SK-N-SH (cell line): ENCODE data around the gene PTGER1. TPM values are rescaled to one million over a fixed set of nuclear protein-coding genes. Genes with fewer than 3 reads are reported as not detected.

Experiments used
- CTCF ChIA-PET: fragments of 300-600, 350-600 bp; formaldehyde crosslinking; extraction: SDS; loops from one replicate; lab custom pipeline; 2021; lab: Yijun Ruan, JAX
- POLR2A ChIA-PET: fragments of 350-600 bp; sonication (Branson Sonifier 250); formaldehyde crosslinking; extraction: SDS; loops from one replicate; lab custom pipeline; 2020; ENCODE audit warnings: antibody characterized with exemption, inconsistent platforms; lab: Yijun Ruan, JAX
- DNase-seq: peaks from one replicate; pipeline ENCODE4 v3.0.0; 2012
- H2AFZ ChIP-seq: fragments of 200-600 bp; sonication (generic); 2 replicates; pipeline ENCODE4 v1.8.1; 2016; ENCODE audit warnings: antibody characterized with exemption, mild to moderate bottlenecking, low read depth
- H3F3A ChIP-seq: fragments of 200-600 bp; sonication (generic); replicated peaks from 2 replicates; pipeline ENCODE3; 2016; ENCODE audit warnings: antibody characterized with exemption, mild to moderate bottlenecking; ENCODE audit not compliant: insufficient read depth
- H3K27ac ChIP-seq, 2 experiments: fragments of 200-500 bp in 1 of 2; fragments of 200-600 bp in 1 of 2; sonication (Bioruptor generic) in 1 of 2; sonication (generic), shearing (Covaris generic) in 1 of 2; 2 replicates each; pipeline versions ENCODE4 v1.5.1 to v1.6.1; 2014 to 2016; ENCODE audit warnings: low read depth in 2 of 2, inconsistent platforms in 1 of 2, low read length in 1 of 2, mild to moderate bottlenecking in 1 of 2, mixed read lengths in 1 of 2
- H3K27me3 ChIP-seq: fragments of 200-600 bp; sonication (generic), shearing (Covaris generic); 2 replicates; pipeline ENCODE4 v1.6.1; 2016; ENCODE audit warnings: mixed run types; ENCODE audit not compliant: insufficient read depth
- H3K36me3 ChIP-seq, 2 experiments: fragments of 200-500 bp in 1 of 2; fragments of 200-600 bp in 1 of 2; sonication (Bioruptor generic) in 1 of 2; sonication (generic) in 1 of 2; replicated peaks in 1 of 2; 2 replicates each; pipeline versions ENCODE3 to v1.5.1; 2014 to 2016; ENCODE audit warnings: low read length in 1 of 2, mild to moderate bottlenecking in 1 of 2; ENCODE audit not compliant: insufficient read depth in 2 of 2, control insufficient read depth in 1 of 2
- H3K4me1 ChIP-seq, 2 experiments: fragments of 200-500 bp in 1 of 2; fragments of 200-600 bp in 1 of 2; sonication (Bioruptor generic) in 1 of 2; sonication (generic), shearing (Covaris generic) in 1 of 2; 2 replicates each; pipeline versions ENCODE4 v1.5.1 to v1.6.1; 2014 to 2016; ENCODE audit warnings: low read depth in 1 of 2, low read length in 1 of 2, mixed run types in 1 of 2; ENCODE audit not compliant: insufficient read depth in 2 of 2, control insufficient read depth in 1 of 2
- H3K4me2 ChIP-seq: fragments of 200-600 bp; sonication (generic), shearing (Covaris generic); 2 replicates; pipeline ENCODE4 v1.6.1; 2017; ENCODE audit warnings: mixed run types
- H3K4me3 ChIP-seq, 2 experiments: fragments of 200-500 bp in 1 of 2; fragments of 200-600 bp in 1 of 2; sonication (Bioruptor generic) in 1 of 2; sonication (generic), shearing (Covaris generic) in 1 of 2; 2 replicates each; pipeline versions ENCODE4 v1.5.1 to v1.8.1; 2014 to 2016; ENCODE audit warnings: low read depth in 2 of 2, inconsistent platforms in 1 of 2, low read length in 1 of 2, mild to moderate bottlenecking in 1 of 2, mixed read lengths in 1 of 2, moderate library complexity in 1 of 2
- H3K79me2 ChIP-seq: fragments of 200-600 bp; sonication (generic); 2 replicates; pipeline ENCODE4 v1.8.1; 2017; ENCODE audit warnings: mild to moderate bottlenecking; ENCODE audit not compliant: insufficient read depth
- H3K9ac ChIP-seq: fragments of 200-600 bp; sonication (generic); 2 replicates; pipeline ENCODE4 v1.6.1; 2017; ENCODE audit warnings: mixed run types
- H3K9me2 ChIP-seq: fragments of 200-600 bp; sonication (generic); 2 replicates; pipeline ENCODE4 v1.6.1; 2017; ENCODE audit warnings: mixed run types
- H3K9me3 ChIP-seq: fragments of 200-600 bp; sonication (generic); 2 replicates; pipeline ENCODE4 v1.6.1; 2017; ENCODE audit warnings: mixed run types, mild to moderate bottlenecking, moderate library complexity
- H4K20me1 ChIP-seq: fragments of 200-600 bp; sonication (generic); 2 replicates; pipeline ENCODE4 v1.6.1; 2017; ENCODE audit warnings: mild to moderate bottlenecking, mixed run types; ENCODE audit not compliant: insufficient read depth
- GABPA ChIP-seq: IDR thresholded peaks from 2 replicates; pipeline ENCODE4 v1.4.0; 2012; ENCODE audit warnings: low read depth, mild to moderate bottlenecking
- NFIC ChIP-seq: IDR thresholded peaks from 2 replicates; pipeline ENCODE4 v1.4.0; 2012; ENCODE audit warnings: borderline replicate concordance
- POLR2AphosphoS5 ChIP-seq: IDR thresholded peaks from 2 replicates; pipeline ENCODE4 v1.6.1; 2012; ENCODE audit warnings: low read depth, low read length
- RAD21 ChIP-seq: IDR thresholded peaks from 2 replicates; pipeline ENCODE4 v1.6.1; 2012; ENCODE audit warnings: mild to moderate bottlenecking, low read length
- RCOR1 ChIP-seq: fragments of 150-350 bp; IDR thresholded peaks from 2 replicates; pipeline ENCODE4 v1.6.1; 2017; ENCODE audit warnings: antibody characterized with exemption, low read length
- RFX5 ChIP-seq: IDR thresholded peaks from 2 replicates; pipeline ENCODE4 v1.6.1; 2012; ENCODE audit warnings: mild to moderate bottlenecking, improper control_type of control experiment, low read length
- SIN3A ChIP-seq: IDR thresholded peaks from 2 replicates; pipeline ENCODE4 v1.6.1; 2012; ENCODE audit warnings: low read depth, mild to moderate bottlenecking, low read length, moderate library complexity, borderline replicate concordance
- WGBS: methylation state at CpG from one replicate; pipeline ENCODE4 v1.1.6; 2017; ENCODE audit warnings: low lambda C conversion rate; 5-methylcytosine and 5-hydroxymethylcytosine counted together
- polyA plus RNA-seq, 3 experiments: library from polyadenylated mRNA; depleted of rRNA; stranded (reverse); fragments of >200 nt; gene quantifications; 2 replicates each; pipeline ENCODE4 v1.2.3, GENCODE V29; 2012
- TF ChIP-seq, protein P1 (sequence below): IDR thresholded peaks from 2 replicates; pipeline ENCODE4 v1.4.0; 2012; ENCODE audit warnings: low read depth
- TF ChIP-seq, protein P2 (sequence below): fragments of 150-350 bp; IDR thresholded peaks from 2 replicates; pipeline ENCODE4 v1.6.1; 2016; ENCODE audit warnings: mild to moderate bottlenecking, low read depth, low read length

PTGER1 gene
- polyA plus RNA-seq, 1 of the 3 experiments (the other 2 are of a cell fraction): 6.0 TPM

DNA sequence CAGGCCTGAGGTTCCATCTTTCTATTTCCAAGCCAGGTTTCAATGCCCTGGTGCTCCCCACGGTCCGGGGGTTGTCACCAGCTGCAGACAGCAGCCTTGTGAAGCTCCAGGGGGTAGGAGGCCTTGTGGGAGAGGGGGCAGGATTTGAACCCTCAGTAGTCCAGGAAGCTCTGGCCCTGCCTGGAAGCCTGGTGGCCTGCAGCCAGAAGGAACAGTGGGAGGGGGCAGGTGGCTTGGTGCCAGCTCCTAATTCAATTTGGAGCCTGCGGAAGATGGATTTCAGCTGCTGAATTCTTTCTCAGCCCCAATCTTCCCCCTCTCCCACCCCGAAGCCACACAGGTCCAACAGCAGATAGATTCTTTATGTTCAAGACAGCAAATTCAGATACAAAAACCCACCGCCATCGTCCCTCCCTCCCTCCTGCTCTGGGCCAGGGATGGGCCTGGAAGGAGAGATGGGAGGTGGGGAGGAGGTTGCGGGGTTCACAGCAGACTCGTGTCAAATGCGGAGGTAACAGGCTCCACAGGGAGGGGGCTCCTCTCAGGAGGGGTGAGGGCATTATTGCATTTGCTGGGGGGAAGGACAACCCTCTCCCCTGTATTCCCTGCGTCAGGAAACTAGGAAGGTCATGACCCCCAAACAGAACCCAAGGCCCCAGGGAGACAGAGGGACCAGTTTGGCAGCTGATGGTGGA is 2.4 kb upstream of the PTGER1 start:
- H3K27me3 ChIP-seq: no peaks in the 10 kb centered on the region
- peaks cover 15% of the 10 kb centered on the region for H3F3A ChIP-seq
- peak; percentile 74 for DNase-seq
- TF ChIP-seq RFX5: no peak
- TF ChIP-seq NFIC: peak; percentile 41; the same call in 1 of the 2 replicates
- TF ChIP-seq, all 33 proteins: peak for 1
- 56% methylated on average over 10 of the region's 10 CpGs for WGBS
- Histone ChIP-seq H2AFZ (no peak overlapping the region), H3K4me3 (no peak overlapping the region), H4K20me1 (no peaks in the 10 kb centered on the region), H3K4me1 (peaks cover 24 to 32% of the 10 kb centered on the region in 2 experiments; a peak in 3 of 4 replicates), H3K4me2 (no peak overlapping the region), H3K9ac (no peak overlapping the region), H3K27ac (peak overlapping the region; percentile 11 to 62; a peak in 3 of 4 replicates), H3K79me2 (peaks cover 4% of the 10 kb centered on the region; the same call in 1 of the 2 replicates), H3K36me3 (peaks cover 0 to 10% of the 10 kb centered on the region in 2 experiments), H3K9me3 (no peaks in the 10 kb centered on the region), H3K9me2 (no peaks in the 10 kb centered on the region)
- ChIA-PET POLR2A (interaction anchor here (1.0 to 1.5 kb wide), 2 partner anchors 39 to 338 kb away, joined by 3 read pairs; no protein-coding TSS in a partner anchor), CTCF (interaction anchor here (0.6 to 4.8 kb wide), 5 partner anchors 11 to 341 kb away, joined by 3 to 45 read pairs (median 22); partner anchors contain the start of genes ASF1B and GIPC1)

DNA sequence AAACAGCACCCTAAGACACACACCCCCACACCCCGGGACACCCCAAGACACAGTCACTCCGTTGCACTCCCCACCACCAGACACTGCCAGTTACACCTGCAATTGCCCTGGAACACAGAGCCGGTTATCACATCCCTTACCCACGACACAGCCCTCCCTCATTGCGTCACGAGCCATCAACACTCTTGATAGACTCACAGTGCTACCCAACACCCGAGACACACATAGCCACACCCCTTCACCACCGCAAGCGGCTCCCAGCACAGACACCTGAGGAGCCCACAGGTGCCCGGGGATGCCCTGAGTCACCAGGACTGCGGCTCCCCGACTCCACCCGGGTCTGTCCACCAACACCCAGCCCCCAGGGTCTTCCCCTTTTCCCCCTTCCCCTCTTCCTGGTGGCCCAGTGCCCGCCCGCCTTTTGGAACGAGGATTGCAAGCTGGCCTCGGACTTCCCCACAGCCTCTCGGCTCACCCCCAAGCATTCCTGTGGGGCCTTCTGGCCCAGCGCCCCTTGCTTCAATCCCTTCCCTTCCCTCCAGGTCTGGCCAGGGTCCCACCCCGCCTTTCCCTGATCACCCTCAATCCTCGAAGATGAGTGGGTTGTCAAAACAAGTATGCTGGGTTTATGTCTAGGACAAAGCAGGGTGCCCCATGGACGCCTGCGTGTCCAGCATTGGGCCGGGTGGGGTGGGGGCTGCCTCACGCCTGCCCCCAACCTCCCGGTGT is 1.7 kb upstream of the PTGER1 start:
- ChIA-PET CTCF (interaction anchor here (0.6 to 4.3 kb wide), 3 partner anchors 55 to 340 kb away, joined by 3 to 27 read pairs (median 5); partner anchors contain the start of gene ASF1B), POLR2A (interaction anchor here (1.0 to 1.5 kb wide), 2 partner anchors 40 to 337 kb away, joined by 3 read pairs; no protein-coding TSS in a partner anchor)
- no peaks in the 10 kb centered on the region for H3K9me2 ChIP-seq
- TF ChIP-seq POLR2AphosphoS5: 0 out of 2 replicates have a peak, but pooled peaks have one; percentile 1
- TF ChIP-seq, protein P1, sequence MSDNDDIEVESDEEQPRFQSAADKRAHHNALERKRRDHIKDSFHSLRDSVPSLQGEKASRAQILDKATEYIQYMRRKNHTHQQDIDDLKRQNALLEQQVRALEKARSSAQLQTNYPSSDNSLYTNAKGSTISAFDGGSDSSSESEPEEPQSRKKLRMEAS: no peak
- no peak overlapping the region for H2AFZ ChIP-seq
- DNase-seq: peak; percentile 36
- no peaks in the 10 kb centered on the region for H3K9me3 ChIP-seq
- H3K4me2 ChIP-seq: no peak overlapping the region
- no peak overlapping the region for H3K9ac ChIP-seq
- H3K27ac ChIP-seq: peak overlapping the region; percentile 20 to 62; a peak in 3 of 4 replicates
- H3K4me3 ChIP-seq: no peak overlapping the region
- no peaks in the 10 kb centered on the region for H4K20me1 ChIP-seq
- H3K4me1 ChIP-seq: peaks cover 24 to 38% of the 10 kb centered on the region in 2 experiments; a peak in 3 of 4 replicates
- no peaks in the 10 kb centered on the region for H3K27me3 ChIP-seq
- 77% methylated on average over 23 of the region's 26 CpGs for WGBS
- H3K36me3 ChIP-seq: peaks cover 0 to 10% of the 10 kb centered on the region in 2 experiments
- H3F3A ChIP-seq: peaks cover 15% of the 10 kb centered on the region
- H3K79me2 ChIP-seq: no peaks in the 10 kb centered on the region; the same call in 1 of the 2 replicates

DNA sequence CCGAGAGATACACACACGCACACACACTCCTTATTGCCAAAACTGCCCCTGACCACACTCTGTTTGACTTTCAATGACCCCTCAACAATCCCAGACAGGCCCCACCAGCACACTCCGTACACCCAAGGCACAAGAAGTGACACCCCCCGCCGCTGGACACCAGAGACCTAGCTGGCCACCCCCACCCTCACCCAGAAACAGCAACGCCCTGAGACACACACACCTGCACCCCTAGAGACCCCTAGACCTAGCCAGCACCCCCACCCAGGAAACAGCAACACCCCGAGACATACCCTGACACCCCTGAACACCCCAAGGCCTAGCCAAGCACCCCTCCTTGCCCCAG is 1.1 kb upstream of the PTGER1 start:
- Histone ChIP-seq H3K4me2 (no peak overlapping the region), H3K36me3 (peaks cover 0 to 10% of the 10 kb centered on the region in 2 experiments), H3F3A (peaks cover 15% of the 10 kb centered on the region), H3K27me3 (no peaks in the 10 kb centered on the region), H4K20me1 (no peaks in the 10 kb centered on the region), H3K9me2 (no peaks in the 10 kb centered on the region), H2AFZ (no peak overlapping the region), H3K9ac (no peak overlapping the region), H3K4me3 (no peak overlapping the region), H3K4me1 (peaks cover 24 to 39% of the 10 kb centered on the region in 2 experiments; a peak in 3 of 4 replicates), H3K9me3 (no peaks in the 10 kb centered on the region), H3K79me2 (no peaks in the 10 kb centered on the region; the same call in 1 of the 2 replicates), H3K27ac (peak overlapping the region in 1 of 2 experiments; percentile 66; a peak in 1 of 4 replicates)
- no peak for DNase-seq
- ChIA-PET CTCF (no interaction called here), POLR2A (no interaction called here)
- 89% methylated on average over 7 of the region's 7 CpGs for WGBS
- TF ChIP-seq GABPA: no peak
- no peak for TF ChIP-seq RCOR1
- no peak for TF ChIP-seq RAD21
- TF ChIP-seq, protein P2, sequence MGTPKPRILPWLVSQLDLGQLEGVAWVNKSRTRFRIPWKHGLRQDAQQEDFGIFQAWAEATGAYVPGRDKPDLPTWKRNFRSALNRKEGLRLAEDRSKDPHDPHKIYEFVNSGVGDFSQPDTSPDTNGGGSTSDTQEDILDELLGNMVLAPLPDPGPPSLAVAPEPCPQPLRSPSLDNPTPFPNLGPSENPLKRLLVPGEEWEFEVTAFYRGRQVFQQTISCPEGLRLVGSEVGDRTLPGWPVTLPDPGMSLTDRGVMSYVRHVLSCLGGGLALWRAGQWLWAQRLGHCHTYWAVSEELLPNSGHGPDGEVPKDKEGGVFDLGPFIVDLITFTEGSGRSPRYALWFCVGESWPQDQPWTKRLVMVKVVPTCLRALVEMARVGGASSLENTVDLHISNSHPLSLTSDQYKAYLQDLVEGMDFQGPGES: no peak
- no peak for TF ChIP-seq SIN3A
